ENCODE data around the gene SH3RF2. TPM values are rescaled to one million over a fixed set of nuclear protein-coding genes. Genes with fewer than 3 reads are reported as not detected.

The SH3RF2 gene
- total RNA-seq, 4 donors from 2014 or later: 129 to 334 (median 160) TPM

GRCh38 chr5:145925353-145925752 is 11.0 kb upstream of the SH3RF2 start:
- Histone ChIP-seq H3K27me3 (no peaks in the 10 kb centered on the region), H3K4me3 (no peak overlapping the region), H3K9me3 (no peaks in the 10 kb centered on the region), H3K4me1 (peaks cover 22% of the 10 kb centered on the region), H3K36me3 (no peaks in the 10 kb centered on the region), H3K27ac (peak overlapping the region; percentile 71)
- 32% methylated on average over 1 of the region's 1 CpG for WGBS
- TF ChIP-seq EP300 (IDR thresholded peaks at IDR 0.05) (no peak), POLR2A (IDR thresholded peaks at IDR 0.05) (no peak), POLR2AphosphoS5 (IDR thresholded peaks at IDR 0.05) (no peak)
- TF ChIP-seq, protein P1, sequence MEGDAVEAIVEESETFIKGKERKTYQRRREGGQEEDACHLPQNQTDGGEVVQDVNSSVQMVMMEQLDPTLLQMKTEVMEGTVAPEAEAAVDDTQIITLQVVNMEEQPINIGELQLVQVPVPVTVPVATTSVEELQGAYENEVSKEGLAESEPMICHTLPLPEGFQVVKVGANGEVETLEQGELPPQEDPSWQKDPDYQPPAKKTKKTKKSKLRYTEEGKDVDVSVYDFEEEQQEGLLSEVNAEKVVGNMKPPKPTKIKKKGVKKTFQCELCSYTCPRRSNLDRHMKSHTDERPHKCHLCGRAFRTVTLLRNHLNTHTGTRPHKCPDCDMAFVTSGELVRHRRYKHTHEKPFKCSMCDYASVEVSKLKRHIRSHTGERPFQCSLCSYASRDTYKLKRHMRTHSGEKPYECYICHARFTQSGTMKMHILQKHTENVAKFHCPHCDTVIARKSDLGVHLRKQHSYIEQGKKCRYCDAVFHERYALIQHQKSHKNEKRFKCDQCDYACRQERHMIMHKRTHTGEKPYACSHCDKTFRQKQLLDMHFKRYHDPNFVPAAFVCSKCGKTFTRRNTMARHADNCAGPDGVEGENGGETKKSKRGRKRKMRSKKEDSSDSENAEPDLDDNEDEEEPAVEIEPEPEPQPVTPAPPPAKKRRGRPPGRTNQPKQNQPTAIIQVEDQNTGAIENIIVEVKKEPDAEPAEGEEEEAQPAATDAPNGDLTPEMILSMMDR (IDR thresholded peaks at IDR 0.05): no peak
- no peak for DNase-seq (ENCODE audit: low spot score in 2 of 2)

- Histone ChIP-seq H3K9me3 (no peaks in the 10 kb centered on the region), H3K36me3 (no peaks in the 10 kb centered on the region), H3K27me3 (no peaks in the 10 kb centered on the region), H3K27ac (peak overlapping the region; percentile 71), H3K4me3 (no peak overlapping the region), H3K4me1 (peaks cover 22% of the 10 kb centered on the region)
- DNase-seq (ENCODE audit: low spot score in 2 of 2): no peak
- TF ChIP-seq POLR2A (IDR thresholded peaks at IDR 0.05): no peak
- no peak for TF ChIP-seq EP300 (IDR thresholded peaks at IDR 0.05)
- TF ChIP-seq POLR2AphosphoS5 (IDR thresholded peaks at IDR 0.05): no peak
- TF ChIP-seq, protein P1 (IDR thresholded peaks at IDR 0.05): no peak
These were observed 10.6 kb upstream of the SH3RF2 start for GRCh38 chr5:145925803-145926202.

DNA sequence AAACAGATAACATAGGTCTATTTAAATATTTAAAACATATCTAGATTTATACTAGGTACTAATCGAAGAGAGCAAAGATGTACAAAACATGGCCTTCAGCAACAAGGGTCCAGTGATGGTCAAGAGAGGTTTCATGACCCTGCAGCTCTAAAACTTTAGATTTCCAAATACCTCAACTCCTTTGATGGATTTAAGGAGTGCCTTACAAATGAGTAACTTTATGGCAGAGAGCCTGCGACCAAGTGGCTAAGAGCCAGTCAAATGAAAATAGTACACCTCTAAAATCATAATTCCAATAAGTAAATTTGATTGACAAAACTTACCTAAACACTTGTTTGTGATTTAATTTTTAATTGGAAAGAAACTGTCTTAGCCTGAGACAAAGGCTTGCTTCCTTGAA is 4.7 kb upstream of the SH3RF2 start:
- Histone ChIP-seq H3K9me3 (no peaks in the 10 kb centered on the region), H3K36me3 (no peaks in the 10 kb centered on the region), H3K4me1 (peaks cover 7% of the 10 kb centered on the region), H3K4me3 (no peak overlapping the region), H3K27ac (no peak overlapping the region), H3K27me3 (no peaks in the 10 kb centered on the region)
- TF ChIP-seq, protein P1 (IDR thresholded peaks at IDR 0.05): no peak
- TF ChIP-seq EP300 (IDR thresholded peaks at IDR 0.05): no peak
- TF ChIP-seq POLR2A (IDR thresholded peaks at IDR 0.05): no peak
- TF ChIP-seq POLR2AphosphoS5 (IDR thresholded peaks at IDR 0.05): no peak
- no peak for DNase-seq (ENCODE audit: low spot score in 2 of 2)
- WGBS: 58% methylated on average over 2 of the region's 2 CpGs

- no peak for DNase-seq (ENCODE audit: low spot score in 2 of 2)
- Histone ChIP-seq H3K27ac (no peak overlapping the region), H3K9me3 (no peaks in the 10 kb centered on the region), H3K4me1 (peaks cover 20% of the 10 kb centered on the region), H3K27me3 (no peaks in the 10 kb centered on the region), H3K4me3 (no peak overlapping the region), H3K36me3 (no peaks in the 10 kb centered on the region)
- TF ChIP-seq, protein P1 (IDR thresholded peaks at IDR 0.05): no peak
- no peak for TF ChIP-seq POLR2A (IDR thresholded peaks at IDR 0.05)
- TF ChIP-seq EP300 (IDR thresholded peaks at IDR 0.05): no peak
- TF ChIP-seq POLR2AphosphoS5 (IDR thresholded peaks at IDR 0.05): no peak
- whole genome bisulfite sequencing: 73% methylated on average over 5 of the region's 5 CpGs
These were observed 2.1 kb upstream of the SH3RF2 start for GRCh38 chr5:145934276-145934675.

DNA sequence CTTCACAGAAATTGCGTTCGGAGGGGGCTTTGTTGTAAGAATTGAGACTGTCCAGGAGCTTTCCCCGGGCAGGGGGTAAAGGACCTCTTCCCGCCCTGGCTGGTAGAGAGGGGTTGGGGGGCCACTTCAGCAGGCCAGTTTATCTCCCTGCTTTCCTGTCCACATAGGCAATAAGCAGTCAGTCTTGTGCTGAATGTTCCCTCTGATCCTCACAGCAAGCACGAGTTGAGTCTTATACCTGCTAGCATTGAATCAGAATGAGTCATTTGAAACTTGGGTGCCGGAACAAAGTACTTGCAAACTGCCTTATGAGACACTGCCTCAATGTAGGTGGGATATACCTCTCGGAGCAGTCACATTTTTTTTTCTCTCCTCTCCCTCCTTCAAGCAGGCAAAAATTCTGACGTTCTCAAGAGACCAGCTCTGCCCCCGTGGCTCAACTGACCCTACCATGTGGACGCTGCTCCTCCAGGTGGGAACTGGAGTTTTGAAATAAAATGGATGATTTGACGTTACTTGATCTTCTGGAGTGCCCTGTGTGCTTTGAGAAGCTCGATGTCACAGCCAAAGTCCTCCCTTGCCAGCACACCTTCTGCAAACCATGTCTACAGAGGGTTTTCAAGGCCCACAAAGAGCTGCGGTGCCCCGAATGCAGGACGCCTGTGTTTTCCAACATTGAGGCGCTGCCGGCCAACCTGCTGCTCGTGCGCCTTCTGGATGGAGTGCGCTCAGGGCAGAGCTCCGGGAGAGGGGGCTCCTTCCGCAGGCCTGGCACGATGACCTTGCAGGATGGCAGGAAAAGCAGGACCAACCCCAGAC is 1.3 kb downstream of the SH3RF2 start:
- Histone ChIP-seq H3K9me3 (no peaks in the 10 kb centered on the region), H3K27me3 (no peaks in the 10 kb centered on the region), H3K4me1 (peaks cover 49% of the 10 kb centered on the region), H3K27ac (peak overlapping the region; percentile 79), H3K4me3 (peak overlapping the region; percentile 48), H3K36me3 (no peaks in the 10 kb centered on the region)
- 46% methylated on average over 22 of the region's 23 CpGs for WGBS
- TF ChIP-seq EP300 (IDR thresholded peaks at IDR 0.05) (no peak), POLR2AphosphoS5 (IDR thresholded peaks at IDR 0.05) (no peak), POLR2A (IDR thresholded peaks at IDR 0.05) (no peak)
- TF ChIP-seq, protein P1 (IDR thresholded peaks at IDR 0.05): no peak
- DNase-seq (ENCODE audit: low spot score in 2 of 2): no peak

Measured in suprapubic skin (tissue), 4 donors.